GM12878 (cell line): Measurements from ENCODE around the gene GLS. TPM values are rescaled to one million over a fixed set of nuclear protein-coding genes. Genes with fewer than 3 reads are reported as not detected.

Source experiments
- ATAC-seq: fragments of 200-7000 bp; cut with Tn5 transposase; 3 replicates; pipeline ENCODE4 v1.9.1; 2020; ENCODE audit warnings: mild to moderate bottlenecking, moderate library complexity
- BruUV-seq: library from RNA; stranded (reverse); fragments of 400-500 nt; replicated peaks from 2 replicates; lab custom pipeline; 2021; lab: Mats Ljungman, UMichigan
- CTCF ChIA-PET: fragments of 300-600 bp; sonication (Branson Sonifier 250); formaldehyde crosslinking; extraction: SDS; loops from one replicate; lab custom pipeline; 2021; ENCODE audit warnings: inconsistent platforms; lab: Yijun Ruan, JAX
- POLR2A ChIA-PET: fragments of 350-600 bp; formaldehyde crosslinking; extraction: SDS; loops from one replicate; lab custom pipeline; 2021; ENCODE audit warnings: inconsistent platforms; lab: Charles Lee
- RAD21 ChIA-PET: fragments of 300-600 bp; sonication (Branson Sonifier 250); formaldehyde crosslinking; loops from one replicate; lab custom pipeline; 2023; ENCODE audit warnings: antibody characterized with exemption; ENCODE audit not compliant: unreplicated experiment; lab: Charles Lee
- SMC1A ChIA-PET: fragments of 300-600 bp; sonication (Branson Sonifier 250); formaldehyde crosslinking; loops from one replicate; lab custom pipeline; 2023; ENCODE audit not compliant: unreplicated experiment, uncharacterized antibody; lab: Charles Lee
- DNase-seq: peaks from one replicate; pipeline ENCODE4 v3.0.0-alpha.2; 2011; ENCODE audit warnings: low read depth, low spot score
- FAIRE-seq: peaks from 3 replicates; lab custom pipeline; 2011; peaks lifted over from hg19 to GRCh38; lab: Jason Lieb, UNC
- H2AFZ ChIP-seq: 2 replicates; pipeline ENCODE4 v1.6.0; 2011; ENCODE audit warnings: low read depth, low read length, control low read depth; ENCODE audit not compliant: control insufficient read depth
- H3K27ac ChIP-seq: 2 replicates; pipeline ENCODE4 v1.5.1; 2011; ENCODE audit warnings: control low read depth; ENCODE audit not compliant: control insufficient read depth, insufficient read depth
- H3K27me3 ChIP-seq, 2 experiments: replicated peaks in 1 of 2; 2 replicates each; pipeline versions ENCODE4 v1.6.0 to v1.6.1; 2011; ENCODE audit warnings: low read length in 1 of 2; ENCODE audit not compliant: control insufficient read depth in 2 of 2, insufficient read depth in 2 of 2
- H3K36me3 ChIP-seq, 2 experiments: 2 replicates each; pipeline ENCODE4 v1.5.1; 2011; ENCODE audit warnings: low read length in 1 of 2; ENCODE audit not compliant: control insufficient read depth in 2 of 2, insufficient read depth in 2 of 2
- H3K4me1 ChIP-seq: 2 replicates; pipeline ENCODE4 v1.6.1; 2011; ENCODE audit warnings: mild to moderate bottlenecking, low read length, moderate library complexity, mixed read lengths; ENCODE audit not compliant: control insufficient read depth, insufficient read depth
- H3K4me2 ChIP-seq: 2 replicates; pipeline ENCODE4 v1.6.0; 2011; ENCODE audit warnings: control low read depth; ENCODE audit not compliant: control insufficient read depth, insufficient read depth
- H3K4me3 ChIP-seq: fragments of 200-600 bp; sonication (generic); 2 replicates; pipeline ENCODE4 v1.5.1; 2016
- H3K79me2 ChIP-seq: 2 replicates; pipeline ENCODE4 v1.6.0; 2011; ENCODE audit warnings: low read length; ENCODE audit not compliant: control insufficient read depth, insufficient read depth
- H3K9ac ChIP-seq: 2 replicates; pipeline ENCODE4 v1.8.0; 2011; ENCODE audit warnings: low read length, control low read depth, mixed read lengths; ENCODE audit not compliant: control insufficient read depth, insufficient read depth
- H3K9me3 ChIP-seq: replicated peaks from 3 replicates; pipeline ENCODE4 v1.5.1; 2011; ENCODE audit warnings: mild to moderate bottlenecking, low read length; ENCODE audit not compliant: control insufficient read depth, insufficient read depth
- H4K20me1 ChIP-seq: 2 replicates; pipeline ENCODE4 v1.6.0; 2011; ENCODE audit not compliant: control insufficient read depth, insufficient read depth
- BMI1 ChIP-seq: fragments of 450-650 bp; IDR thresholded peaks from 2 replicates; pipeline ENCODE4 v1.6.1; 2016; ENCODE audit warnings: mild to moderate bottlenecking, moderate library complexity, borderline replicate concordance
- CHD1 ChIP-seq: IDR thresholded peaks from 2 replicates; pipeline ENCODE4 v1.6.1; 2012; ENCODE audit warnings: low read depth, low read length, improper control_type of control experiment
- EED ChIP-seq: sonication (generic); IDR thresholded peaks from 2 replicates; pipeline ENCODE4 v1.6.1; 2016; ENCODE audit warnings: antibody characterized with exemption, low read depth
- NRF1 ChIP-seq: conservative IDR thresholded peaks from 2 replicates; pipeline ENCODE4 v1.6.1; 2011; ENCODE audit warnings: mild to moderate bottlenecking, low read depth, low read length, improper control_type of control experiment
- POLR2AphosphoS2 ChIP-seq: IDR thresholded peaks from 2 replicates; pipeline ENCODE4 v1.6.1; 2011; ENCODE audit warnings: low read depth, mild to moderate bottlenecking, low read length, improper control_type of control experiment, moderate library complexity
- RAD51 ChIP-seq: fragments of 450-650 bp; IDR thresholded peaks from 2 replicates; pipeline ENCODE4 v1.6.1; 2016; ENCODE audit warnings: moderate library complexity, mild to moderate bottlenecking, inconsistent platforms
- WRNIP1 ChIP-seq: IDR thresholded peaks from 2 replicates; pipeline ENCODE4 v1.6.1; 2011; ENCODE audit warnings: low read depth, low read length, improper control_type of control experiment, borderline replicate concordance
- ZNF217 ChIP-seq: fragments of 450-650 bp; IDR thresholded peaks from 2 replicates; pipeline ENCODE4 v1.6.1; 2017; ENCODE audit warnings: antibody characterized with exemption, mild to moderate bottlenecking
- WGBS: methylation state at CpG from one replicate; pipeline ENCODE4 v1.1.6; 2016; ENCODE audit warnings: low lambda C conversion rate; ENCODE audit not compliant: insufficient replicate concordance, insufficient coverage; ENCODE audit errors: missing lambda C conversion rate; 5-methylcytosine and 5-hydroxymethylcytosine counted together
- in situ Hi-C: fragments of 300-500 bp; cut with MboI; formaldehyde crosslinking; loops from 9 replicates; pipeline ENCODE4 v1.14.3; 2018; ENCODE audit warnings: mixed read lengths
- intact Hi-C: fragments of 100-400 bp; cut with micrococcal nuclease; formaldehyde crosslinking; loops from one replicate; pipeline ENCODE4 v1.14.2; 2022; ENCODE audit not compliant: unreplicated experiment
- polyA plus RNA-seq, 11 experiments: library from polyadenylated mRNA; depleted of rRNA in 4 of 11; unstranded in 6 of 11; stranded (reverse) in 5 of 11; fragments of >200 nt; fragmentation: Nextera tagmentation in 4 of 11; fragmentation: Illumina TruSeq in 1 of 11; extraction: Ambion mirVana in 4 of 11; extraction: Trizol in 1 of 11; gene quantifications; 1 replicate in 1 of 11; 2 replicates in 10 of 11; pipeline versions ENCODE4 v1.2.1 to v1.2.3, GENCODE V29; 2011 to 2016; ENCODE audit warnings: inconsistent platforms in 2 of 11, missing spikeins in 2 of 11, low read depth in 1 of 11
- total RNA-seq, 4 experiments: library from RNA; depleted of rRNA in 3 of 4; stranded (reverse); fragments of >200 nt in 3 of 4; fragmentation: Illumina TruSeq in 1 of 4; extraction: Trizol in 1 of 4; gene quantifications; 2 replicates each; pipeline versions ENCODE4 v1.2.1 to v1.2.3, GENCODE V29; 2013 to 2021
- TF ChIP-seq, protein P1 (sequence below): fragments of 450-650 bp; IDR thresholded peaks from 2 replicates; pipeline ENCODE4 v1.6.1; 2014; ENCODE audit warnings: mild to moderate bottlenecking
- TF ChIP-seq, protein P2 (sequence below): fragments of 450-650 bp; formaldehyde crosslinking; IDR thresholded peaks from 2 replicates; pipeline ENCODE4 v1.4.0; 2022; ENCODE audit warnings: mild to moderate bottlenecking, moderate library complexity
- TF ChIP-seq, protein P3 (sequence below): IDR thresholded peaks from 2 replicates; pipeline ENCODE4 v1.6.1; 2011; ENCODE audit warnings: borderline replicate concordance, low read depth, mild to moderate bottlenecking, moderate library complexity, low read length; ENCODE audit not compliant: insufficient read depth, poor library complexity, severe bottlenecking

Gene GLS
- total and polyA plus RNA-seq, 10 of the 15 experiments (the other 5 are each of a cell fraction or from before 2014, with no cell fraction given) = 15.7 to 145 (median 70.8) TPM

DNA sequence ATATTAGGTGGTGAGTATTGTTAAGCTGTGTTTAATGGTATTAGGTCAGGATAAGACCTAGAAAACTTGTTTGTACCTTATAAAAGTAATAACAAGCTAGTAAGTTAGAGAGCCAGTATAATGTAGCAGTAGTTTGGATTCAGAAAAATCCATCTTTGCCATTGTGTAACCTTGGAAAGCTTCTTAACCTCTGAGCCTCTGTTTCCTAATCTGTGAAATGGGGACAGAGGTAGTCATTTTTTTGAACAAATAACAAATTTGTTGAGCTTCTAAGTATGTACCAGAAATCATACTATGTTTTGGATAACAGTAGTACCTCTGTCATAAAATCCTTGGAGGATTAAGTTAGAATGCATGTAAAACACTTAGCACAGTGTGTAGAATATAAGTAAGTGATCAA lies 12.5 kb downstream of the GLS start:
- peaks cover 69% of the 10 kb centered on the region for H3K79me2 ChIP-seq
- intact Hi-C loops (no loop called here), in situ Hi-C loops (loop anchor here (25.0 kb wide), 1 partner anchor 769 kb away; no protein-coding TSS in a partner anchor)
- no peak overlapping the region for H3K27ac ChIP-seq
- no peak overlapping the region for H2AFZ ChIP-seq
- H3K4me2 ChIP-seq = no peak overlapping the region; the same call in 1 of the 2 replicates
- no peak overlapping the region for H3K4me3 ChIP-seq
- peaks cover 0 to 21% of the 10 kb centered on the region in 2 experiments; a peak in 2 of 4 replicates for H3K36me3 ChIP-seq
- no peaks in the 10 kb centered on the region for H3K27me3 ChIP-seq
- no peaks in the 10 kb centered on the region; the same call in 1 of the 2 replicates for H4K20me1 ChIP-seq
- ChIA-PET POLR2A (interaction anchor here (1.2 to 5.5 kb wide), 4 partner anchors 11 to 127 kb away, joined by 3 to 41 read pairs (median 6); partner anchors contain the start of gene GLS), SMC1A (interaction anchor here (0.7 to 4.9 kb wide), 19 partner anchors 9 to 157 kb away, joined by 3 to 31 read pairs (median 4); no protein-coding TSS in a partner anchor), CTCF (interaction anchor here (0.7 to 4.5 kb wide), 9 partner anchors 8 to 73 kb away, joined by 3 to 19 read pairs (median 5); partner anchors contain the start of gene GLS)
- H3K9ac ChIP-seq = no peak overlapping the region
- TF ChIP-seq EED (no peak), ZNF217 (peak; percentile 37; the same call in 1 of the 2 replicates)
- TF ChIP-seq, all 136 proteins: peak for 1
- BruUV-seq = no TSS peak
- DNase-seq = no peak
- no peak for FAIRE-seq
- RAD21 ChIA-PET = interaction anchor here (0.7 to 4.3 kb wide), 7 partner anchors 10 to 255 kb away, joined by 3 to 25 read pairs (median 4); no protein-coding TSS in a partner anchor
- H3K4me1 ChIP-seq = peaks cover 25% of the 10 kb centered on the region
- ATAC-seq = no peak
- H3K9me3 ChIP-seq = no peaks in the 10 kb centered on the region

DNA sequence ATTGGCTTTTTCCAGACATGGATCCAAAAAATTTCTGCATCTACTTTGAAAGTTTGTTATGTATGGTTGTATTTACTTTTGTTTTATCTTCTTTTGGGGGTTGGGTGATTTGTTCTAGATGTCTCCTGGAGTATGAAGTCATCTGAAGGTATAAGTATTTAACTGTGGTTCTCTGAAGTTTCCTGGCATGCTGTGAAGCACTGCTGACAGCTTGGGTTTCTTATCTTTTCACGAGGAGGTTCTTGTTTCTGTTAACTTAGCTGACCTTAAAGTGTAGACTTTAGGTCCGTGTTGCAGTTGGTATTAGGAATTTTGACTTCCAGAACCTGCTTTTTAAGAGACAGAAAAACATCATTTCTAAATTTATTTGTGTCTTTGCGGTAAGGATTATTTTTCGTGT lies 15.9 kb downstream of the GLS start:
- Histone ChIP-seq H4K20me1 (no peaks in the 10 kb centered on the region), H3K4me3 (no peak overlapping the region), H3K36me3 (peaks cover 0 to 24% of the 10 kb centered on the region in 2 experiments), H3K9ac (no peak overlapping the region), H2AFZ (no peak overlapping the region), H3K4me1 (0 out of 2 replicates have a peak, but pooled peaks cover 5% of the 10 kb centered on the region), H3K27ac (no peak overlapping the region), H3K9me3 (no peaks in the 10 kb centered on the region), H3K4me2 (no peak overlapping the region), H3K27me3 (no peaks in the 10 kb centered on the region), H3K79me2 (peaks cover 36% of the 10 kb centered on the region)
- no peak for ATAC-seq
- SMC1A ChIA-PET = interaction anchor here (0.6 kb wide), 1 partner anchor 49 kb away, joined by 3 read pairs; no protein-coding TSS in a partner anchor
- CTCF ChIA-PET = no interaction called here
- WGBS = 74% methylated on average over 4 of the region's 4 CpGs
- in situ Hi-C loops = loop anchor here (25.0 kb wide), 1 partner anchor 766 kb away; no protein-coding TSS in a partner anchor
- FAIRE-seq = no peak
- POLR2A ChIA-PET = no interaction called here
- intact Hi-C loops = no loop called here
- DNase-seq = no peak
- no TSS peak for BruUV-seq
- RAD21 ChIA-PET = no interaction called here
- no peak for TF ChIP-seq WRNIP1
- no peak for TF ChIP-seq RAD51
- TF ChIP-seq, protein P1, sequence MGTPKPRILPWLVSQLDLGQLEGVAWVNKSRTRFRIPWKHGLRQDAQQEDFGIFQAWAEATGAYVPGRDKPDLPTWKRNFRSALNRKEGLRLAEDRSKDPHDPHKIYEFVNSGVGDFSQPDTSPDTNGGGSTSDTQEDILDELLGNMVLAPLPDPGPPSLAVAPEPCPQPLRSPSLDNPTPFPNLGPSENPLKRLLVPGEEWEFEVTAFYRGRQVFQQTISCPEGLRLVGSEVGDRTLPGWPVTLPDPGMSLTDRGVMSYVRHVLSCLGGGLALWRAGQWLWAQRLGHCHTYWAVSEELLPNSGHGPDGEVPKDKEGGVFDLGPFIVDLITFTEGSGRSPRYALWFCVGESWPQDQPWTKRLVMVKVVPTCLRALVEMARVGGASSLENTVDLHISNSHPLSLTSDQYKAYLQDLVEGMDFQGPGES = no peak
- no peak for TF ChIP-seq NRF1
- TF ChIP-seq, protein P2, sequence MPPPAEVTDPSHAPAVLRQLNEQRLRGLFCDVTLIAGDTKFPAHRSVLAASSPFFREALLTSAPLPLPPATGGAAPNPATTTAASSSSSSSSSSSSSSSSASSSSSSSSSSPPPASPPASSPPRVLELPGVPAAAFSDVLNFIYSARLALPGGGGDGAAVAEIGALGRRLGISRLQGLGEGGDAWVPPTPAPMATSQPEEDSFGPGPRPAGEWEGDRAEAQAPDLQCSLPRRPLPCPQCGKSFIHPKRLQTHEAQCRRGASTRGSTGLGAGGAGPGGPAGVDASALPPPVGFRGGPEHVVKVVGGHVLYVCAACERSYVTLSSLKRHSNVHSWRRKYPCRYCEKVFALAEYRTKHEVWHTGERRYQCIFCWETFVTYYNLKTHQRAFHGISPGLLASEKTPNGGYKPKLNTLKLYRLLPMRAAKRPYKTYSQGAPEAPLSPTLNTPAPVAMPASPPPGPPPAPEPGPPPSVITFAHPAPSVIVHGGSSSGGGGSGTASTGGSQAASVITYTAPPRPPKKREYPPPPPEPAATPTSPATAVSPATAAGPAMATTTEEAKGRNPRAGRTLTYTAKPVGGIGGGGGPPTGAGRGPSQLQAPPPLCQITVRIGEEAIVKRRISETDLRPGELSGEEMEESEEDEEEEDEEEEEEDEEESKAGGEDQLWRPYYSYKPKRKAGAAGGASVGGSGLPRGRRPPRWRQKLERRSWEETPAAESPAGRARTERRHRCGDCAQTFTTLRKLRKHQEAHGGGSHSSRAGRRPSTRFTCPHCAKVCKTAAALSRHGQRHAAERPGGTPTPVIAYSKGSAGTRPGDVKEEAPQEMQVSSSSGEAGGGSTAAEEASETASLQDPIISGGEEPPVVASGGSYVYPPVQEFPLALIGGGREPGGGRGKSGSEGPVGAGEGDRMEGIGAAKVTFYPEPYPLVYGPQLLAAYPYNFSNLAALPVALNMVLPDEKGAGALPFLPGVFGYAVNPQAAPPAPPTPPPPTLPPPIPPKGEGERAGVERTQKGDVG = no peak
- no peak for TF ChIP-seq POLR2AphosphoS2
- no peak for TF ChIP-seq BMI1
- TF ChIP-seq, protein P3, sequence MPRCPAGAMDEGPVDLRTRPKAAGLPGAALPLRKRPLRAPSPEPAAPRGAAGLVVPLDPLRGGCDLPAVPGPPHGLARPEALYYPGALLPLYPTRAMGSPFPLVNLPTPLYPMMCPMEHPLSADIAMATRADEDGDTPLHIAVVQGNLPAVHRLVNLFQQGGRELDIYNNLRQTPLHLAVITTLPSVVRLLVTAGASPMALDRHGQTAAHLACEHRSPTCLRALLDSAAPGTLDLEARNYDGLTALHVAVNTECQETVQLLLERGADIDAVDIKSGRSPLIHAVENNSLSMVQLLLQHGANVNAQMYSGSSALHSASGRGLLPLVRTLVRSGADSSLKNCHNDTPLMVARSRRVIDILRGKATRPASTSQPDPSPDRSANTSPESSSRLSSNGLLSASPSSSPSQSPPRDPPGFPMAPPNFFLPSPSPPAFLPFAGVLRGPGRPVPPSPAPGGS = no peak
- TF ChIP-seq CHD1 = no peak
